AG04449 (cell line): Measurements from ENCODE around the gene HEXIM1.

Experiments
- CTCF ChIA-PET: fragments of 350-600 bp; formaldehyde crosslinking; extraction: SDS; loops from one replicate; lab custom pipeline; 2021; ENCODE audit warnings: antibody characterized with exemption; lab: Yijun Ruan, JAX
- POLR2A ChIA-PET: fragments of 400-600, 350-600 bp; formaldehyde crosslinking; extraction: SDS; loops from one replicate; lab custom pipeline; 2020; ENCODE audit warnings: antibody characterized with exemption, inconsistent platforms; lab: Yijun Ruan, JAX
- DNase-seq: peaks from one replicate; pipeline ENCODE4 v3.0.0-alpha.2; 2010; ENCODE audit warnings: low read depth, low spot score
- H3K4me3 ChIP-seq: 2 replicates; pipeline ENCODE4 v1.5.1; 2011; ENCODE audit warnings: low read depth, mild to moderate bottlenecking, control low read depth, low read length
- TF ChIP-seq, protein P1 (sequence below): IDR thresholded peaks from one replicate; pipeline ENCODE4 v1.5.1; 2011; ENCODE audit warnings: mild to moderate bottlenecking, moderate library complexity, low read length, control low read depth, inconsistent platforms; ENCODE audit not compliant: insufficient read depth; ENCODE audit errors: missing control alignments

The HEXIM1 gene

GRCh38 chr17:45170931-45171337 lies 22.7 kb downstream of the HEXIM1 start:
- TF ChIP-seq, protein P1, sequence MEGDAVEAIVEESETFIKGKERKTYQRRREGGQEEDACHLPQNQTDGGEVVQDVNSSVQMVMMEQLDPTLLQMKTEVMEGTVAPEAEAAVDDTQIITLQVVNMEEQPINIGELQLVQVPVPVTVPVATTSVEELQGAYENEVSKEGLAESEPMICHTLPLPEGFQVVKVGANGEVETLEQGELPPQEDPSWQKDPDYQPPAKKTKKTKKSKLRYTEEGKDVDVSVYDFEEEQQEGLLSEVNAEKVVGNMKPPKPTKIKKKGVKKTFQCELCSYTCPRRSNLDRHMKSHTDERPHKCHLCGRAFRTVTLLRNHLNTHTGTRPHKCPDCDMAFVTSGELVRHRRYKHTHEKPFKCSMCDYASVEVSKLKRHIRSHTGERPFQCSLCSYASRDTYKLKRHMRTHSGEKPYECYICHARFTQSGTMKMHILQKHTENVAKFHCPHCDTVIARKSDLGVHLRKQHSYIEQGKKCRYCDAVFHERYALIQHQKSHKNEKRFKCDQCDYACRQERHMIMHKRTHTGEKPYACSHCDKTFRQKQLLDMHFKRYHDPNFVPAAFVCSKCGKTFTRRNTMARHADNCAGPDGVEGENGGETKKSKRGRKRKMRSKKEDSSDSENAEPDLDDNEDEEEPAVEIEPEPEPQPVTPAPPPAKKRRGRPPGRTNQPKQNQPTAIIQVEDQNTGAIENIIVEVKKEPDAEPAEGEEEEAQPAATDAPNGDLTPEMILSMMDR, result no peak
- ChIA-PET CTCF (interaction anchor here (0.6 to 4.8 kb wide), 7 partner anchors 10 to 48 kb away, joined by 3 to 48 read pairs (median 5); partner anchors contain the start of genes ACBD4 and HEXIM1), POLR2A (interaction anchor here (0.6 to 4.5 kb wide), 3 partner anchors 10 to 159 kb away, joined by 3 to 66 read pairs (median 40); partner anchors contain the start of genes HEXIM1 and HEXIM2)
- peak overlapping the region; percentile 34 for H3K4me3 ChIP-seq
- DNase-seq, result no peak

DNA sequence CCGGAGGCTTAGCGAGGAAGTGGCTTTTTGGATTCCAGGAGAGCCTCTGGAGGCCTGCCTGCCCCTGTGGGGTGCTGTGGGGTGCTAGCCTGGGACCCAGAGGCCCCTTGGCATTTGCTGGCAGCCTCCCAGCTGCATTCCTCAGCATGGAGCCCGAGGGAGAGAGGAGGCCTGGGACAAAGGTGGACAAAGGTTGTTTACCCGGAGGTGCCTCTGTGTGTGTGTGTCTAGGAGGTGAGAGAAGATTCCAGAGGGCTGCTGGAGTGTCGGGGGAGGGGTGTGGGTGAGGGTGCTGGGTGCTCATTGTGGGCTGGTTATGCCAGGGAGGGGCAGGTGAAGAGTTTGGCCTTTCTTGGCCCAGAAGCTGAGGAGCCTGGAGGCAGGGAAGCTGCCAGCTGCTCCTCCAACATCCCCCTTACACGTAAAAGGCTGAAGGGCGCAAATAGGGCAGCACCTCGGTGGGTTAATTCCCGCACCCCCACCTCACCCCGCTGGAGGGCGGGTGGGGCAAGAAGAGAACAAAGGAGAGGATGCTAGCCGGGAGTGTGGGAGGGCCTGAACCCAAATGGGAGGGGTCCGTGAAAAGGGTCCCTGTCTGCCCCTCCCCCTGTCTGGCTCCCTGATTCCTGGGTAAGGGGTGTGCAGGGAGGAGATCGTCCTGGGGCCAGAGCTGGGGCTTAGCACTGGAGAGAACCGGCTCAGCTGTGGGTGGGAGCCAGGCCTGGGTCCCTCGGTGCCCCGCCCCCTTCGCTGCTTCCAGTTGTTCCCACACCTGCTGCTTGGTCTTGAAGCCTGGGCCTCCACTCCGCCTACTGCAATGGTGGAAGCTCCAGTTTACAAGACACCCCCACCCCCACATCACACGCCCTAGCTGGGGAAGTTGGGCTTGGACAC lies 23.3 kb downstream of the HEXIM1 start:
- H3K4me3 ChIP-seq, result peak overlapping the region; percentile 34
- ChIA-PET CTCF (interaction anchor here (0.6 to 4.8 kb wide), 11 partner anchors 9 to 214 kb away, joined by 3 to 48 read pairs (median 9); partner anchors contain the start of genes ACBD4, HEXIM1 and HEXIM2), POLR2A (interaction anchor here (0.6 to 4.5 kb wide), 3 partner anchors 10 to 158 kb away, joined by 3 to 66 read pairs (median 40); partner anchors contain the start of genes HEXIM1 and HEXIM2)

DNA sequence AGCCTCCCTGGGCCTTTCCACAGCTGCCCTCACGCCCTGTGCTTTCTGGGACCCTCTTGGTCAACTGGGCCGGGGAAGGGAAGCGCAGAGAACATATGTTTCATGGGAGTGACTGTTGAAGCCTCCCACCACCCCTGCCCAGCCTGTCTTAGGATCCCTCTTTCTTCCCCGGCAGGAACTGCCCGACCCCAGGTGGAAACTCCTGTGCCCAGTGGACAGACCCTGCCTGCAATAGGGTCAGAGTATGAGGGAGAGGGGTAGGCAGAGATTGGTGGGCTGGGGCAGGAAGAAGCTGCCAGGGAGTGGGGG lies 23.9 kb downstream of the HEXIM1 start:
- POLR2A ChIA-PET, result interaction anchor here (3.1 to 4.5 kb wide), 2 partner anchors 11 to 22 kb away, joined by 40 to 66 read pairs; partner anchors contain the start of genes HEXIM1 and HEXIM2
- TF ChIP-seq, protein P1, result no peak
- CTCF ChIA-PET, result interaction anchor here (1.1 to 4.8 kb wide), 10 partner anchors 10 to 213 kb away, joined by 3 to 48 read pairs (median 10); partner anchors contain the start of genes ACBD4, HEXIM1 and HEXIM2
- H3K4me3 ChIP-seq, result peak overlapping the region; percentile 18
- no peak for DNase-seq

More for the DNA sequence above, 23.3 kb downstream of the HEXIM1 start:
- TF ChIP-seq, protein P1, result no peak
- no peak for DNase-seq

DNA sequence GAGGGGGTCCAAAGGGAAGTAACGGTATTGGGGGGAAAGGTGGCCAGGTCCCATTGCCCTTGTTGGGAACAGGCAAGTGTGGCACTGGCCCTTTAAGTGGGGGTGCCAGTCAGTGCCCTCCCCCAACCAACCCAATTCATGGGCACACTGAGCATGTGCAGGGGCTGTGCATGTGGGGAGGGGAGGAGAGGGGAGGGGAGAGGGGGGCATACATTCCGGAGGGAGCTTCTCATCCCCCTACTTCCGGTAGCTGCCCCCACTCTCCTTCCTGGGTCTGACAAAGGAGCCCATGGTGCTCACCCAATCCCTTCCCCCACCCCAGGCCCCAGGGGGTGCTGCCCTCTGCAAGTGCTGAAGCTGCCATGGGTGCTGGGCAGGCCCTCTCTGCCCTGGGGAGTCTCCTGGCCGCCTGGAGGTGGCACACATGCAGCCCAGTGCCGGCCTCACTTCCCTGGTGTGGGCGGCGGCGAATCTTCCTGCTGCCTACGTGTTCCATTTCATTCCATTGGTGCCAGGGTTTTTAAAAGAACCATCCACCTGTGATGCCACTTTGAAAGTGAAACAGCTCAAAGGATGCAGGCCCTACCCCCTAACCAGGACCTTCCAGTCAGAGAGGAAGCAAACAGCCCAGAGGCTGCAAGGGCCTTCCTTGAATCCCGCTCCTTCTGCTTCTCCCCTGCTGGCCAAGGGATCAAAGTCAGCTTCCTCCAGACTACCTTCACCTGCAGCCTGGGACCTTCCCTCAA lies 24.4 kb downstream of the HEXIM1 start:
- H3K4me3 ChIP-seq, result peak overlapping the region; percentile 30
- TF ChIP-seq, protein P1, result no peak
- CTCF ChIA-PET, result interaction anchor here (0.6 to 4.8 kb wide), 19 partner anchors 10 to 252 kb away, joined by 3 to 48 read pairs (median 4); partner anchors contain the start of genes ACBD4, HEXIM1 and HEXIM2
- POLR2A ChIA-PET, result interaction anchor here (3.1 to 4.5 kb wide), 2 partner anchors 12 to 23 kb away, joined by 40 to 66 read pairs; partner anchors contain the start of genes HEXIM1 and HEXIM2
- no peak for DNase-seq

- ChIA-PET POLR2A (interaction anchor here (0.6 to 2.4 kb wide), 4 partner anchors 15 to 40 kb away, joined by 3 to 21 read pairs (median 10); partner anchors contain the start of genes ACBD4, HEXIM1 and HEXIM2), CTCF (interaction anchor here (2.0 to 3.1 kb wide), 3 partner anchors 22 to 41 kb away, joined by 8 to 23 read pairs (median 20); partner anchors contain the start of gene ACBD4)
- TF ChIP-seq, protein P1, result no peak
- DNase-seq, result no peak
- H3K4me3 ChIP-seq, result no peak overlapping the region
These were observed 27.5 kb downstream of the HEXIM1 start for GRCh38 chr17:45175759-45176115.
